Right lobe of liver (tissue), 6 donors: ENCODE results near the gene WDR44. TPM values are rescaled to one million over a fixed set of nuclear protein-coding genes. Genes with fewer than 3 reads are reported as not detected.

Source experiments
- ATAC-seq, 4 donors: fragments of 200-7000 bp; cut with Tn5 transposase; one replicate each; pipeline ENCODE4 v1.9.1; 2020; ENCODE audit warnings: mild to moderate bottlenecking in 4 of 4, moderate library complexity in 4 of 4
- DNase-seq, 3 donors: peaks; one replicate each; pipeline ENCODE4 v3.0.0-alpha.2; 2020
- H3K27ac ChIP-seq, 3 donors: fragments of 200-600 bp; one replicate each; pipeline ENCODE4 v1.8.0; 2022
- H3K27me3 ChIP-seq, 2 donors: fragments of 200-600 bp; one replicate each; pipeline ENCODE4 v1.8.0; 2022
- H3K36me3 ChIP-seq, 4 donors: fragments of 200-600 bp; sonication (generic) in 1 of 4; one replicate each; pipeline versions ENCODE4 v1.5.1 to v1.8.0; 2017 to 2022; ENCODE audit warnings: control low read depth in 1 of 4
- H3K4me1 ChIP-seq, 4 donors: fragments of 200-600 bp; sonication (generic) in 1 of 4; one replicate each; pipeline versions ENCODE4 v1.5.1 to v1.8.0; 2017 to 2022; ENCODE audit warnings: control low read depth in 1 of 4
- H3K4me3 ChIP-seq, 3 donors: fragments of 200-600 bp; one replicate each; pipeline ENCODE4 v1.8.0; 2022
- H3K9me3 ChIP-seq, 4 donors: fragments of 200-600 bp; sonication (generic) in 1 of 4; one replicate each; pipeline versions ENCODE4 v1.5.1 to v1.8.0; 2017 to 2022; ENCODE audit warnings: control low read depth in 1 of 4
- CTCF ChIP-seq, 4 donors: fragments of 200-600 bp in 3 of 4; fragments of 450-650 bp in 1 of 4; IDR thresholded peaks; one replicate each; pipeline versions ENCODE4 v1.5.1 to v1.8.0; 2016 to 2022; ENCODE audit warnings: antibody characterized with exemption in 4 of 4, mild to moderate bottlenecking in 2 of 4
- WGBS: methylation state at CpG from one replicate; pipeline ENCODE4 v1.1.6; 2018; ENCODE audit warnings: low coverage, low lambda C conversion rate; ENCODE audit not compliant: insufficient coverage; ENCODE audit errors: missing lambda C conversion rate; 5-methylcytosine and 5-hydroxymethylcytosine counted together
- intact Hi-C, 2 donors: fragments of 100-400 bp; cut with DNase I; formaldehyde crosslinking; loops; one replicate each; pipeline versions ENCODE4 v1.11.2 to v1.14.1; 2022
- microRNA counts: library from miRNA; unstranded; fragments of <30 nt; microRNA quantifications from one replicate; lab custom pipeline; 2016
- microRNA-seq, 2 donors: library from miRNA; unstranded; fragments of <30 nt; microRNA quantifications; one replicate each; pipeline ENCODE4, GENCODE V29; 2019 to 2020
- small RNA-seq, 2 experiments: library from RNA; depleted of rRNA; stranded (forward); fragments of <200 nt; gene quantifications; one replicate each; pipeline ENCODE3, GENCODE V24; 2016
- total RNA-seq, 6 experiments: library from RNA; depleted of rRNA in 2 of 6; stranded (reverse); fragments of >200 nt in 2 of 6; fragmentation: NEBNext Ultra II Directional in 3 of 6; extraction: Animal tissue kit (Norgen Biotek cat#: 25700) in 3 of 6; gene quantifications; one replicate each; pipeline versions ENCODE4 v1.1.0 to v1.2.4, GENCODE V29; 2016 to 2023
- donor health status: DM: no; HTN: yes; CAD: no.
- donor health status: DM: no; HTN: no; CAD: no.
- donor health status: DM: no; HTN: no; CAD: no.
- donor health status: DM: no; HTN: yes; CAD: no.
- donor health status: DM: no; HTN: yes; CAD: no.

Gene WDR44
- total RNA-seq, 6 experiments from 2014 or later: 6.2 to 11.6 (median 8.0) TPM

- WGBS: 60% methylated on average over 14 of the region's 15 CpGs
- H3K36me3 ChIP-seq: no peaks in the 10 kb centered on the region
- no peak for TF ChIP-seq CTCF (IDR thresholded peaks at IDR 0.05)
- intact Hi-C loops: no loop called here
- peaks cover 0 to 3% (median 0%) of the 10 kb centered on the region in 4 donors for H3K4me1 ChIP-seq
- H3K27me3 ChIP-seq: no peaks in the 10 kb centered on the region
- H3K4me3 ChIP-seq: no peak overlapping the region
- no peak overlapping the region for H3K27ac ChIP-seq
- DNase-seq (no peak), ATAC-seq (no peak)
- H3K9me3 ChIP-seq: no peaks in the 10 kb centered on the region
Measured at GRCh38 chrX:118499295-118499694, 153.4 kb downstream of the WDR44 start.

MicroRNAs within 50 kb of the gene (microRNA counts, 767-probe panel; counts per million panel counts)
- 237 counts per million for microRNA hsa-miR-1277-3p (lab: Ali Mortazavi, UCI)

Small RNA genes within 50 kb of the gene (microRNA-seq; reads per million reads assigned to microRNA genes)
- 6.4 to 6.9 reads per million in 2 donors for gene MIR1277

Small RNA genes within 50 kb of the gene (small RNA-seq; reads per million reads assigned to genes)
- gene MIR1277: 0 reads per million in 2 experiments

Other genes starting within 250 kb of the WDR44 start
- gene KLHL13, start 229.3 kb upstream of the WDR44 start, total RNA-seq: 1 to 10 TPM; 1.2 to 3.2 (median 1.8) TPM
- gene DOCK11, start 149.7 kb downstream of the WDR44 start, total RNA-seq: 1 to 10 TPM; 1.1 to 4.4 (median 3.2) TPM